NOMO-1 treated with DMSO at 0.1 percent for 48 hours (cell line): ENCODE results near the gene PM20D1.
A peak's percentile ranks its signal among the peaks of the same experiment; 100 is the strongest.

Experiments
- DNase-seq: peaks from one replicate; lab custom pipeline; 2025; ENCODE audit not compliant: unreplicated experiment; lab: John Stamatoyannopoulos, UW

The PM20D1 gene

GRCh38 chr1:205809942-205810345, 40.0 kb downstream of the PM20D1 start:
- DNase-seq, result no peak

DNA sequence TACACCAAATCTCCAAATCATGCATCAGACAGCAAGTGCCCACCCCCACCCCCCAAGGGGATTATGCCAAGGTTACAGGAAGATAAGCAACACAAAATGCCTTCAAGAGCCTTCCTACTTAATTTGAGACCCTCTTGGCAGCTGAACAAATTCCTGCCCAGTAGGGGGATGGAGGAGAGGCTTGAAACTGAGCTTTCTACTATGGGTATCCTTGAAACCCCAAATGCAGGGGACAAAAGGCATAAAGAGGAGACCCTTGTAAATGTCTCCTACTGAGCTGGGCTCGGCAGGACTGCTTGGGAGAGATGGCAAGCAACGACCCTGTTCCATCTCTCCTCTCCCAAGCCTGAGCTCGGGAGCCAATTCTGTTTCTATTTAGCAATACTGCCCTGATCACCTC, 40.5 kb downstream of the PM20D1 start:
- DNase-seq, result no peak

GRCh38 chr1:205805082-205805711, 44.7 kb downstream of the PM20D1 start:
- DNase-seq, result no peak

GRCh38 chr1:205804605-205805004, 45.3 kb downstream of the PM20D1 start:
- no peak for DNase-seq

DNA sequence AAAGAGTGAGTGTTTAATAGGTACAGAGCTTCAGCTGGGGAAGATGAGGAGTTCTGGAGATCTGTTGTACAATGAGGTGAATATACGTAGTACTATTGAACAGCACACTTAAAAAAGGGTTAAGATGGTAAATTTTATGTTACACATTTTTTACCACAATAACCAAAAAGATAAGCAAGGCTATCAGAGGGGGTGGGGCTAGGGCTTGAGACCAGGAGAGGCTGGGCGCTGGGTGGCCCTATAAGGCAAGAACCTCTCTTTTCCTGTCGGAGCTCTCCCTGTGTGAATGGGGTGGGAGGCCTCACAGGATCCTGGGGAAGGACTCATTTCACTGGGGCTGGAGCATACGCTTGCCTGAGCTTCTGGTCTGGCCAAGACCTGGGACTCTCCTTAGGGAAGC, 45.9 kb downstream of the PM20D1 start:
- DNase-seq, result no peak

- DNase-seq, result no peak
Observed at GRCh38 chr1:205802060-205802459, 47.9 kb downstream of the PM20D1 start.

DNA sequence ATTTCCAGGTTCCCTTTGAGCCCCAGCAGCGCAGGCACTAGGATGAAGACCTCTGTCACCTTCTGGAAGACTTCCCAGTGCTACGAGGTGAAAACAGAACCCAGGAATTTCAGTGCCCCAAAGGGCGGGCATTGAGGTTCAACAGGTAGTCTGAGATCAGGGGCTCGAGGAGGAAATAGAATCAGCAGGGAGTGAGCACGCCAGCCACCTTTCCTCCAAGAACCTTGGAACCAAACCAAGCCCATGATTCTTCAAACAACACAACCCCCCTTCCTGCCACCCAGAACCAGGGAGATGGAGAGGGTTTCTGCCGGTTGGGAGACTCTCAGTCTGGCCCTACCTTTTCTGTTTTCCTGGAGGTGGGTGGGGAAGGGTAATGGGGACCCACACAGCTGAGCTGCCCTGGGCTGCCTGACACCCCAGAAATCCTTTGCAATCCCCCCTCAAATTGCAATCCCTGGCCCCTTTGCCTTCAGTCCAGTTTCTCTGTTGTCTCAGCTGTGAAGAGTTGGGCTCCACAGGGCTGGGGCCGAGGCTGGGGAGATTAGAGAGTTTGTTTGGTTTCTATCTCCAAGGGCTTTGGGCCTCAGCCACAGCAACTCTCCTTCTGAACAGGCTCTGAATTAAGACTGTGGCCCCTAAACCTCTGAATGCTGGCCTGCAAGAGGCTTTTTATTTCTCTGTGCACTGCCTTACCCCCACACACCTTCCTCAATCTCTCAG, 48.8 kb downstream of the PM20D1 start:
- no peak for DNase-seq

DNA sequence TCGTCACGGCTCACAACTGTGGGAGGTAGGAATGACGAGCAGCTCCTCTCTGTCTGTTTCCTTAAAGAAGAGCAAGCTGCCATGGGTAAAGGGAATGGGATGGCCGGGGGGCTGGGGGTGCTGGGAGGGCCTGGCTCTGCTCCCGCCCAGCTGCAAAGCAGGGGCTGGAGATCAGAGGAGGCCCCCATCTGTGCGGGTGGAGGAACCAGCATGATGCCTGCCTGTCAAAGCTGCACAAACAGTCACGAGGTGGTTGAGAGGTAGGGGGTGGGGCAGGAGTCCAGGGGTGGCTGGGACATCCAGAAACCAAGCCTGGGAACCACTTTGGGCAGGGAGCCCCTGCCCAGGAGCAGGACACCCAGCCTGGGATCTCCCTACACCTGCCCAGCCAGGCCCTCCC, 49.5 kb downstream of the PM20D1 start:
- DNase-seq, result no peak

- no peak for DNase-seq
Observed at GRCh38 chr1:205798577-205798976, 51.4 kb downstream of the PM20D1 start.

DNA sequence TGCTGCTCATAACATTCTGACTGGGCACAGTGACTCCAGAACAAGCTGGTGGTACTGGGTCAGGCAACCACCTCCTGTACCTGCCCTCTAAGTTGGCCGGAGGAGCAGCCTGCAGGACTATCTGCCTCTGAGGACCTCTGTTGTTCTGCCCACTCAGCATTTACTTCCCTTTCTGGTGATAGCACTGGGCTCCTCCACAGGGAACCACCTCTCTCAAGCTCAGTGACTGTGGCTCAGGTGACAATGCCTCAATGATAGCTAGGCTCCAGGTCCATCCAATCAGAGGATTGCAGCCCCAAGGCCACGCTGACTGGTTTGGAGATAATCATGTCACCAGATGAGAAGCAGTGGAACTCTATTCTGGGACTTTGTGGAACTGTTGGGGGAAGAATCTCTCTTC, 52.8 kb downstream of the PM20D1 start:
- DNase-seq, result no peak

GRCh38 chr1:205794011-205794730, 55.8 kb downstream of the PM20D1 start:
- no peak for DNase-seq

- DNase-seq, result no peak
Observed at GRCh38 chr1:205792961-205793673, 56.8 kb downstream of the PM20D1 start.

- no peak for DNase-seq
Observed at GRCh38 chr1:205792481-205792881, 57.5 kb downstream of the PM20D1 start.

DNA sequence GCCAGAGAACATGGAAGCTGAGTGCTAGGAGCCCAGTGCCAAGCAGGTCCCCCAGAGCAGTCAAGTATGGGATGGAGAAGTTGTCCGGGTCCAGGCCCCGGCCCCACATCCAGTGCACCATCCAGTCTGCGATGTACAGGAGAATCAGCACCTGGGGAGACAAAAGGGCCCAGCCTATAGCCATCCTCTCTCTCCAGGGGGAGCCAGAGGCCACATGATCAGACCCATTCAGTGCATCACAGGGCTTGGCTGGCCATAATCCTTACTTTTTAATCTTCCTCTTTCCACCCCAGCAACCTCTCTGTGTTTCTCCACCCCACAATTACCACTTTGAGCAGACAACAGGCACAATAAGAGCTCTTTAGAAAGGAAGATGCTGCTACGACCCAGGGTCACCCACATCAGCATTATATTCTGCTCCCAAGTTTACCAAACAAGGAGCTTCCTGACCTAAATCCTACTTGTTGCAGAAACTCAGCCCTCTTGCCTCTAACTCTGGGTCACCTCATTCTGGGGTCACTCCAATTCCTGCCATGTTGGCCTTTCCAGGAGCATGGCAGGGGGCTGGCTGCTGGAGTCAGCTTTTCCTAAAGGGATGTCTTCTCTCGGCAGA, 58.3 kb downstream of the PM20D1 start:
- DNase-seq, result peak; percentile 69

GRCh38 chr1:205787287-205787916, 62.5 kb downstream of the PM20D1 start:
- DNase-seq, result no peak

DNA sequence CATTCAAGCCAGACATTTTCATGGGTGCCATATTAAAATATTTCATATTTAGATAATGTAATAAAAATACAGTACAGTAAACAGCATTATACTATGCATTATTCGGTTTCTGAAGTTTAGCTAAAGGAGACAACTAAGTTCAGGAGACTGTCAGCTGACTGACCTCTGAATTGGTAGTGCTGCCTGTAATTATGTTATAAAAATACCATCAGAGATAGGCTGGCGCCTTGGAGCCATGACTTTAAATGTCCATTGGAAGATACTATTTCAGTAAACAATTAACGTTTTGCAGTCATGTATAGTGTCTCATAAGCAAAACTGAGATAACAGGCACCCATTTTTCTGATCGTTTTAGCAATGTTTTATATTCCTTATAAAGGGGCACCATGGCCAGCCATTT, 63.3 kb downstream of the PM20D1 start:
- no peak for DNase-seq

DNA sequence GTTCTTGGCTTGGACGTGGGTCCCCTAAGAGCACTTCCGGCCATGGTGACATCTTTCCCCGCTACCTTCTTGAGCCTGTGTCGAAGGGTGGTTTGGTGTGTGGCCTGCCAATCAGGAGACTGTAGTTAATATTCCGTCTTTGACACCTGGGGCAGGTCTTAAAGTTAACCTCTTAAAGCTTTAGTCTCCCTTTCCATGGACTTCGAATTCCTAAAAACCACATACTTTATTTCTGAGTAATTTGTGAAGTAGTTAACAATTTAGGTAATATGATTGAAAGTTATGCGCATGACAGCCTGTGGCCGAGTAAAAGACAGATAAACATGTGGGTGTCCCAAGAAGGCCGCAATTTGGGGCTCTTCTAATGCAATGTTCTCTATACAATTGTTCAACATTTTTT, 64.5 kb downstream of the PM20D1 start:
- no peak for DNase-seq

GRCh38 chr1:205783904-205784303, 66.0 kb downstream of the PM20D1 start:
- DNase-seq, result no peak

DNA sequence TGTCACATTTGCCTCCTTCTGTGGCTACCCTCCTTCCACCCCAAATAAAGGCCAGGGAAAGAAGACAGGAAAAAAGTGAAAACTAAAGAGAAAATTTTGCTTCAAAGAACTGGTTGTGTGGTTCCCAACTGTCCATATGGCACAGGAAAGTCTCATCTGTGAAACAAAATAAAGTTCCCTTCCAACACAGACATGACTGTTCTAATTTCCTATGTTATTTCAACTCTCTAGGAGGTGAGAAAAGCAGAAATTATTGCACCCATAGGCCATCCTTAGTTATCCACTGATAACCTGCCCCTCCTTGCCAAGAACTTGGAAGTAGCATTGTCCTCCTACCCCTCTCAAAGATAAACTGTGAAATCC, 66.5 kb downstream of the PM20D1 start:
- no peak for DNase-seq

DNA sequence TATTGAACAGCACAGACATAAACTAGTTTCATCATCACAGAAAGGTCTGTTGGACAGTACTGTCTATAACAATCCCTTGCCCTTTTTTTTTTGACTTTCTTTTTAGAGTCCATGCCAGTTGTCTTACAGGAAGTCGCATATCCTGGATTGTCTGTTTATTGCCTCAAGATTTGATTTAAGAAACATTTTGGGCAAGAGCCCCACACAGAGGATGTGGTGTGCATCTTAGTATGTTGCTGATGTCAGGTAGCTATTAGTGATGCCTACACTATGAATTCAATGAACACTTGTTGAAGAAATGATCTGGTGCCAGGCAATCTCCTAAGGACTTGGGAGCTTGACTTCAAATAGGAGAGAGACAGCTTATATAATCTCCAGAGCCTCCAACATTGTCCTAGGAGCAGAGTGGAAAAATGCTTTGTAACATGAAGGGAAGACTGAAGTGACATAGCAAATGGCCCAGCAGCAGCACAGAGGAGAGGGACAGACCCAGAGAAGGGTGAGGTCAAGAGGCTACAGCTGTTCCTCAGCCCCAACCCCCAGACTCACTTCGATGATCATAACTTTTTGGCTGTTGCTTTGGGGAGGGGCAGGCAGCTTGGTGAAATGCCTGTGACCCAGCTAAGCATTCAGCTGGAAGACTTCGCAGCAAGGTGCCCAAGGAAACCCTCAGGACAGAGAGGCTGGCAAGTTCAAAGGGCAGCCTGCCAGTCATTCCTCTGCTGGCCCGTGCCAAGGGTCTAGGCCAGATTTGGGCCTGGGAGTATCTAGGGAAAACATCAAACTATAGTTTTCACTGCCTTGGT, 67.1 kb downstream of the PM20D1 start:
- DNase-seq, result peak; percentile 40
